ENCODE results near the gene CNOT3.

Gene CNOT3

DNA sequence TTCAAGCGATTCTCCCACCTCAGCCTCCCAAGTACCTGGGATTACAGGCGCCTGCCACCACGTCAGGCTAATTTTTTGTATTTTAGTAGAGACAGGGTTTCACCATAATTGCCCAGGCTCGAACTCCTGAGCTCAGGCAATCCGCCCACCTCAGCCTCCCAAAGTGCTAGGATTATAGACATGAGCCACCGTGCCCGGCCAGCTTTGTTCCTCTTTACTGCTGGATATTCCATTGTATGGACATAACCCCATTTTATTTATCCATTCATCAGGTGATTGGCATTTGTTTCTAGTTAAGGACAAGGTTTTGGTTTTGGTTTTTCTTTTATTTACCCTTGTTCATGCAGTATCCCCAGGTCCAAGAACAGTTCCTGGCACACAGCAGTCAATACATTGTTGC is 59.0 kb downstream of the CNOT3 start:
- Histone ChIP-seq H3K4me1 (ENCODE audit: control insufficient read depth, insufficient read depth, low read length, poor library complexity, severe bottlenecking) (peaks cover 8% of the 10 kb centered on the region), H3K27ac (ENCODE audit: low read depth, low read length, severe bottlenecking) (no peak overlapping the region), H3K36me3 (ENCODE audit: control insufficient read depth, insufficient read depth, low read length) (peaks cover 46% of the 10 kb centered on the region), H3K9me3 (ENCODE audit: control insufficient read depth, low read length) (no peaks in the 10 kb centered on the region), H3K4me3 (ENCODE audit: extremely low read depth, insufficient read depth, low read length, poor library complexity, severe bottlenecking) (no peak overlapping the region)
- WGBS, 2 experiments (ENCODE audit: insufficient coverage in 2 of 2): 92% methylated on average over 4 of the region's 7 CpGs; no CpG with 5 or more reads in 1 of the 2 experiments

DNA sequence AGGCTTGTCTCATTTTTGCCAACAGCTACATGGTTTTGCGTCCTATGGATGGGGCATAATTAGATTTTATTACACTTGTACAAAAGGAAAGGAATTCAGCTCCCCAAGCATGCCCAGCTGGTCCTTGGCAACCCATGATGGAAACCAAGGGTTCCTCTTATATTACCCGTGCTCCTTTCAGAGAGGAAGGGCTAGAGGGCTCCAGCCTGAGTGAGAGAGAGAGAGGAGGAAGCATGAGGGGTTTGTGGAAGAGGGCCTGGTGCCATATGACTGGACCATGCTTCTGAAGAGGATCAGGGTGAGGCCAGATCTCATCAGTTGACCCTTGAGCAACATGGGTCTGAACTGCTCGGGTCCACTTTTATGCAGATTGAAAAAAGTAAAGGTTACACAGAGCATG is 59.6 kb downstream of the CNOT3 start:
- Histone ChIP-seq H3K36me3 (ENCODE audit: control insufficient read depth, insufficient read depth, low read length) (peaks cover 52% of the 10 kb centered on the region), H3K9me3 (ENCODE audit: control insufficient read depth, low read length) (no peaks in the 10 kb centered on the region), H3K4me3 (ENCODE audit: extremely low read depth, insufficient read depth, low read length, poor library complexity, severe bottlenecking) (no peak overlapping the region), H3K27ac (ENCODE audit: low read depth, low read length, severe bottlenecking) (no peak overlapping the region), H3K4me1 (ENCODE audit: control insufficient read depth, insufficient read depth, low read length, poor library complexity, severe bottlenecking) (peaks cover 11% of the 10 kb centered on the region)
- 90 to 100% methylated on average over 2 of the region's 3 CpGs for WGBS, 2 experiments (ENCODE audit: insufficient coverage in 2 of 2)

DNA sequence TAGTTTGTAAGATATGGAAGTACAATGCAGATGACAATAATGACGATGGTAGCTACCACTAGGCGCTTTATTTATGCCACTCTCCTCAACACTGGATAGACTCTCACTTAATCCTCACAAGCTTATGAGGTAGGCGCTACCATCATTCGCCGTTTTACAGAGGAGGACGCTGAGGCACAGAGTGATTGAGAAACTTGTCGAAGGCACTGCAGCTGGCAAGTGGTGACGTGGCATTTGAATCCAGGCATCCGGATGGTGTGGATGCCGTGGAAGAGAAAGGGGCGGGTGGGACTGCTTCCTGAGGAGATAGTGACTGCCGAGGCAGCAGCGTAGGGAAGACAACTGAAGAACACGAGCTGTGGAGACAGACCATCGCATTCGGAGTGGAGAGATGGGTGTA is 61.8 kb downstream of the CNOT3 start:
- 96% methylated on average over 13 to 14 of the region's 16 CpGs for WGBS, 2 experiments (ENCODE audit: insufficient coverage in 2 of 2)
- Histone ChIP-seq H3K4me1 (ENCODE audit: control insufficient read depth, insufficient read depth, low read length, poor library complexity, severe bottlenecking) (peaks cover 19% of the 10 kb centered on the region), H3K27ac (ENCODE audit: low read depth, low read length, severe bottlenecking) (no peak overlapping the region), H3K4me3 (ENCODE audit: extremely low read depth, insufficient read depth, low read length, poor library complexity, severe bottlenecking) (no peak overlapping the region), H3K9me3 (ENCODE audit: control insufficient read depth, low read length) (no peaks in the 10 kb centered on the region), H3K36me3 (ENCODE audit: control insufficient read depth, insufficient read depth, low read length) (peaks cover 53% of the 10 kb centered on the region)

DNA sequence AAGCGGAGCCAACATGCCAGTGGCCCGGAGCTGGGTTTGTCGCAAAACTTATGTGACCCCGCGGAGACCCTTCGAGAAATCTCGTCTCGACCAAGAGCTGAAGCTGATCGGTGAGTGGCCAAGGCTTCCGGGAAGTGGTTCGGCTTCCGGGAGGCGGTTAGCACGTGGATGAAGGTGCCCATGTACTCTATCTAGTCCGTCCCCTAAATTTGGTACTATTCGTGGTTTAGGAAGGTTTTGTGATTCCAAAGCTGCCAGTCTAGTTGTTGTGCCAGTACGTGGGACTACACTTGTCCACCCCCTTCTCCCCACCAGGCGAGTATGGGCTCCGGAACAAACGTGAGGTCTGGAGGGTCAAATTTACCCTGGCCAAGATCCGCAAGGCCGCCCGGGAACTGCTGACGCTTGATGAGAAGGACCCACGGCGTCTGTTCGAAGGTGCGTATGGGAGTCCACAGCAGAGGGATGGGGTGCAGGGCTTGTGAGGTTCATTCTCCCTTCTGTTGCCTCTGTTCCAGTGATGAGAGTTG is 63.7 kb downstream of the CNOT3 start:
- peak overlapping the region; percentile 97 for H3K27ac ChIP-seq (ENCODE audit: low read depth, low read length, severe bottlenecking)
- peak overlapping the region; percentile 81 for H3K4me3 ChIP-seq (ENCODE audit: extremely low read depth, insufficient read depth, low read length, poor library complexity, severe bottlenecking)
- WGBS, 2 experiments (ENCODE audit: insufficient coverage in 2 of 2): 5 to 6% methylated on average over 20 to 21 of the region's 28 CpGs
- H3K4me1 ChIP-seq (ENCODE audit: control insufficient read depth, insufficient read depth, low read length, poor library complexity, severe bottlenecking): peaks cover 22% of the 10 kb centered on the region
- H3K9me3 ChIP-seq (ENCODE audit: control insufficient read depth, low read length): no peaks in the 10 kb centered on the region
- peaks cover 58% of the 10 kb centered on the region for H3K36me3 ChIP-seq (ENCODE audit: control insufficient read depth, insufficient read depth, low read length)

DNA sequence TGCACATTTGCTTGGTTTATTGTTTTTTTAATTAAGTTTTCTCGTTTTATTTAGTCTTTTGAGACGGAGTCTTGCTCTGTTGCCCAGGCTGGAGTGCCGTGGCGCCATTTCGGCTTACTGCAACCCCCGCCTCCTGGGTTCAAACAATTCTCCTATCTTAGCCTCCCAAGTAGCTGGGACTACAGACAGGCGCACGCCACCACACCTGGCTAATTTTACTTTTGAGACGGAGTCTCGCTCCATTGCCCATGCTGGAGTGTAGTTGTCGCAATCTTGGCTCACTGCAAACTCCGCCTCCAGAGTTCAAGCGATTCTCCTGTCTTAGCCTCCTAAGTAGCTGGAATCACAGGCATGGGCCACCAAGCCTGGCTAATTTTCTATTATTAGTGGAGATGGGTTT is 64.4 kb downstream of the CNOT3 start:
- Histone ChIP-seq H3K4me3 (ENCODE audit: extremely low read depth, insufficient read depth, low read length, poor library complexity, severe bottlenecking) (peak overlapping the region; percentile 81), H3K4me1 (ENCODE audit: control insufficient read depth, insufficient read depth, low read length, poor library complexity, severe bottlenecking) (peaks cover 22% of the 10 kb centered on the region), H3K9me3 (ENCODE audit: control insufficient read depth, low read length) (no peaks in the 10 kb centered on the region), H3K36me3 (ENCODE audit: control insufficient read depth, insufficient read depth, low read length) (peaks cover 64% of the 10 kb centered on the region), H3K27ac (ENCODE audit: low read depth, low read length, severe bottlenecking) (no peak overlapping the region)
- 77 to 80% methylated on average over 13 of the region's 13 CpGs for WGBS, 2 experiments (ENCODE audit: insufficient coverage in 2 of 2)

DNA sequence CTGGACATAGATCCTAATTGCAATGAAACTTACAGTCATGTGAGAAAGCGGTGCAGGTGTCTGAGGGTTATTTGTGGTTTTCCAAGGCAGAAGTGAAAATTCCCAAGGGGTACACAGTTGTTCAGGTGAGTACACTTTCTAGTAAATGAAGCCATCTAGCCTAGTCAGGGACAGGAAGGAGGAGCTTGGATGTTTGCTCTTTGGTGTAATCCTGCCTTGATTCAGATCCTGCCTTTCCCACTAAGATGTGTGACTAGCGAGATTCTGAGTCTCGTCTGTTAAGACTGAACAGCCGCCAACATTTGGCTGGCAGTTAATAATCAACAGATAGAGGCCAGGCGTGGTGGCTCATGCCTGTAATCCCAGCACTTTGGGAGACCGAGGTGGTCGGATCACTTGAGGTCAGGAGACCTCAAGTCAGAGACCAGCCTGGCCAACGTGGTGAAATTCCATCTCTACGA is 65.6 kb downstream of the CNOT3 start:
- H3K4me3 ChIP-seq (ENCODE audit: extremely low read depth, insufficient read depth, low read length, poor library complexity, severe bottlenecking): peak overlapping the region; percentile 81

DNA sequence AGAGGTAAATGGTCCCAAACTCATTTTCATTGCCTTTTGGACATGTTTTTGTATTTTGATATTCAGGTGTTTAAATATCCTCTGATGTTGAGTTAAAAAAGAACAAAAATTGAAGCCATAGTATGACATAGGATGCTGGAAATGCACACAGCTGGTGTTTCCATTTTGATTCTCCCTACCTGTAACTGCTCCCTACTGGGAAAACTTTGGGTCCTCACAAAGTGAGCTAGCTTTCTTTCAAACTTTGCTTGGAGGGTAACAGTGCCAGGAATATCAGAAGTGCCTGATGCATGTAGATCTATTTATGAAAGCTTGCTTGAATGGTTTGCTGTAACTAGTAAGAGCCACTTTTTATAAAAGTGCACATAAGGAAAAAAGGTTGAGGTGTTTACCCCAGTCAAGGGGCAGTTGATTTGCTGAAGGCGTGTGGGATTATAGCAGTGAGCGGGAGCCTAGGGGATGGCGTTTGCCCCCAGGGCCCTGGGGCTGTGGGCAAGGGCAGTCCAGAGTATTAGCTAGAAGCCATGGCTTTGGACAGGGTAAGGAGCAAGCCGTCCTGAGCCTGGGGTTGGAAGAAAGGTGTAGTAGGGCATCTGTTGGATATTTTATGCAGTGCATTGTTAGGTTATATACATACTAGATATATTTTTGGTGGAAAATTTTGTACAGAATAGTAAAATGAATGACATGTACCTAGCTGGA is 67.4 kb downstream of the CNOT3 start:
- Histone ChIP-seq H3K4me1 (ENCODE audit: control insufficient read depth, insufficient read depth, low read length, poor library complexity, severe bottlenecking) (peaks cover 30% of the 10 kb centered on the region), H3K27ac (ENCODE audit: low read depth, low read length, severe bottlenecking) (peak overlapping the region; percentile 29), H3K36me3 (ENCODE audit: control insufficient read depth, insufficient read depth, low read length) (peaks cover 77% of the 10 kb centered on the region), H3K4me3 (ENCODE audit: extremely low read depth, insufficient read depth, low read length, poor library complexity, severe bottlenecking) (no peak overlapping the region), H3K9me3 (ENCODE audit: control insufficient read depth, low read length) (no peaks in the 10 kb centered on the region)
- WGBS, 2 experiments (ENCODE audit: insufficient coverage in 2 of 2): 92 to 94% methylated on average over 3 to 4 of the region's 4 CpGs

More for the DNA sequence above, 65.6 kb downstream of the CNOT3 start:
- Histone ChIP-seq H3K27ac (ENCODE audit: low read depth, low read length, severe bottlenecking) (no peak overlapping the region), H3K36me3 (ENCODE audit: control insufficient read depth, insufficient read depth, low read length) (peaks cover 72% of the 10 kb centered on the region), H3K9me3 (ENCODE audit: control insufficient read depth, low read length) (no peaks in the 10 kb centered on the region), H3K4me1 (ENCODE audit: control insufficient read depth, insufficient read depth, low read length, poor library complexity, severe bottlenecking) (peaks cover 22% of the 10 kb centered on the region)
- WGBS, 2 experiments (ENCODE audit: insufficient coverage in 2 of 2): 83 to 87% methylated on average over 9 of the region's 9 CpGs

Data from mesodermal cell (in vitro differentiated cells).